Cerebellar nuclear complex (tissue), 1 donor: ENCODE data around the gene LGALS7B.
"Not testable (repeated sequence)": the region's sequence is repeated elsewhere in the genome, so short reads cannot be mapped to it uniquely, and the experiment has no call there.

Source experiments
- DNase-seq, 2 experiments: peaks; one replicate each; lab custom pipeline; 2025; lab: John Stamatoyannopoulos, UW

The LGALS7B gene

DNA sequence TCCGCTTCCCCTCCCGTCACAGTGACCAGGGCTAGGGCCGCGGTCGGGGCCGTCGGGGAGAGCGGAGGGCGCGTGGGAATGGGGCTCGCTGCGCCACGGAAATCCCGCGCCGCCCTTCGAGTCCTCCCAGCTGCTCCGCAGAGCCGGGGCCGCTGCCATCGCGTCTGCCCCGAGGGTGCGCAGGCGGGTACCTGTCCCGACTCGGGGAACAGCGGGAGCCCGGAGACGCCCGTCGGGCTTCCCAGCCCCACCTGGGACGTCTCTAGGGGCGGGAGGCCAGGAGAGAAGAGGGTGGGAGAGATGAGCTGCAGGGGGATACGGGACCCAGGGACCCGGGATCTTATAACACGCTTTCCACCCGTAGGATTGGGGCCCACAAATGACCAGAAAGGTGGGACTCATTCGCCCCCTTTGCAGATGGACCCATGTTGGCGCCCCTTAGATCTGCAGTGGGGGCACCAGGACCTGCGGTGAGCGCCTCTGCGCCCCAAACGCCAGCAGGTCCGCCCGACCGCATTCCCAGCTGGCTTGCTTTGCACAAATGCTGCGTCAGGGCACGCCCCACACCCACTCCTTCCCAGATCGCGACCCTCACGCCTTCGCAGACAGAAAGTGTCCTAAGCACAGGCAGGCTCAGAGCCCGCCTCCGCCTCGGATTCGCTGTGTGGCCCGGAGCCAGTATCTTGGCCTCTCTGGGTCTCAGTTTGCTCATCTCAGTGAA, 18.6 kb upstream of the LGALS7B start:
- not testable (repeated sequence) for DNase-seq

DNA sequence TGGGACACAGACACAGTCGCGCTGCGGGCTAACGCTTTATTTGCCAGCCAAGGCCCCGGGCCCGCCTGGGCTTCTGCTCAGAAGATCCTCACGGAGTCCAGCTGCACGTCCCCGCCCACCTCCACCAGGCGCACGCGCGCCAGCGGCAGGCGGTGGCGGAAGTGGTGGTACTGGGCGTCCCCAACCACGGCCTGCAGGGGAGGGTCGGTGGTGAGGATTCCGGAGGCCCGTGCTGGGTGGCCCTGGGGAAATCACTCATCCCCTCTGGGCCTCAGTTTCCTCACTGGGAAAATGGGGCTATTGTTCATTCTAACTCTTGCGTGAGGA, 18.1 kb upstream of the LGALS7B start:
- DNase-seq, result not testable (repeated sequence)

DNA sequence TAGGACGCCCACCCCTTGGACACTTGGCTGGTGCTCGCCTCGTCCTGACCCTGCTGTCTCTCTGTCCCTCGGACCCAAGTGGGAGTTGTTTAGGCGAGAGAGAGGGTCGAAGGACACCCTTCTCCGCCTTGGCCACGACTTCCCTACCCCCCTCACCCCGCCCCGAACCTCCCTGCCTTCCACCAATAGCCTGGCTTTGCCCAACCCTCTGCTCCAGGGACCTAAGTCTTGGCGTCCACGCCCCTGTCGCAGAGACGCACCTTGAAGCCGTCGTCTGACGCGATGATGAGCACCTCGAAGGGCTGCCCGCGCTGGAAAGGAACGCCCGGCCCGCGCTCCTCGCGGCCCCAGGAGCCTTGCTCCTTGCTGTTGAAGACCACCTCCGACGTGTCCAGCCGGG, 17.4 kb upstream of the LGALS7B start:
- DNase-seq, result not testable (repeated sequence)

DNA sequence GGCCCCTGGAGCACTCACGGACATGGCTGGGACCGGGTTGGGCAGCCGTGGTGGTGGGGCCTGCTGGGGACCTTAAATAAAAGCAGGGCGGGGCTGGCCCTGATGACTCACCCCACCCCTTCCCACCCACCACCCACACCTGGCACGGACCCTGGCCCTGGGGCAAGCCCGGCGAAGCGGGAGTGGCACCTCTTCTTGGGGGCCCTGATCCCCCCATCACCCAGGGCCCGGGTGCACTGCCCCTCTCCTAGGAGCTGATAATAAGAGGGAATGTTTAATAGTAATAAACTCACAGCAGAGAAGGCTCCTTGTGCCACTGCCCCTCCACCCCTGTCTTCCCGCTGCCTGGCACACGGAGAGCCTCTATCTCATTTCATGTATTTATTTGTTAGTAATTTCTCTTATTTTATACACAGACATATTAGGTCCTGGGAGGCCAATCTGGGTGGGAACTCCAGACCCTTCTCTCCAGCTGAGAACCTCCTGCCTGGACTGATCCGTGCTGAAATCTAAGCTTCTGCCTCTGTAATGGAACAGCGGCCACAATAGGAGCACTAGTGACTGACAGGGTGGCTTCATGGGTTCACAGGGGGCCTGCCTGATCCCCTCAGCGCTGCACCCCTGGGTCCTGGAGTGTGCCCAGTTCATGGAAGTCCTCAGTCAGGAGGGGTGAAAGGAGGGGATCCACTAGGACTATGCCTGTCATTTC, 15.4 kb upstream of the LGALS7B start, which contains the start of gene LGALS7:
TSS of gene LGALS7 (minus strand) at position 49 of the 709 bp plus-strand sequence. CDS start at position 24, 25 bp downstream.
- DNase-seq, result no peak

DNA sequence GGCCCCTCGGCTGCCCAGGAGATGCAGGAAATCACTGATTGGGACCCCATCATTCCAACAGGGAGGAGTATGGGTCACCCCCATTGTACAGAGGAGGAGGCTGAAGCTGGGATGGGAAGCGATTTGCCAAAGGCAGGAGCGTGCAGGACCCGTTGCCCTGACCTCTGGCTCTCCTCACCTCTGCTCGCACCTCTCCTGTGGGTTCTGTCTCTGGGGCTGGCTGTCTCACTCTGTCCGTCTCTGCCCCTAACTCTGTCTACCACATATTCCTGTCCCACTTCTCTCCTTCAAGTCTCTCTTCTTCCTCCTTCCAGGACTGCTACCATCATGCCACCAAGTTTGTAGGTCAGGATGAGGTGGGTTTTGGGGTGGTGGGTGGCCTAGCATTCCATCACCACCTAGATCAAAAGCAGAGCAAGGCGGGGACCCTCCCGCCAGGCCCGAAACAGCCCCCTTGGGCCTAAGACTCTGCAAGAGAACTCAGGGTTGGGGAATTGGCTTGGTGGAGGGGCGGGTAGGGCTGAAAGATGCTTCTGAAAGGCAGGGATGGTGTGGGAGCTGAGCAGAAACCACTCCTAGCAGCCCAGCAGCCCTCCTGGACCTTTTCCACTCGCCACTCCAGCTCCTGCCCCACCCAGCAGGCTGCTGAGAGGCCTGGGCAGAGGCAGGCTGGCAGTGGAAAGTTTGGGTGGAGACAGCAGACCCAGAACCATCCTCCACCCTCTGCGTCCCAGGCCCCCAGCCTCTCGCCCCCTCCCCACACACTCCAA, 14.6 kb upstream of the LGALS7B start:
- DNase-seq, result no peak

DNA sequence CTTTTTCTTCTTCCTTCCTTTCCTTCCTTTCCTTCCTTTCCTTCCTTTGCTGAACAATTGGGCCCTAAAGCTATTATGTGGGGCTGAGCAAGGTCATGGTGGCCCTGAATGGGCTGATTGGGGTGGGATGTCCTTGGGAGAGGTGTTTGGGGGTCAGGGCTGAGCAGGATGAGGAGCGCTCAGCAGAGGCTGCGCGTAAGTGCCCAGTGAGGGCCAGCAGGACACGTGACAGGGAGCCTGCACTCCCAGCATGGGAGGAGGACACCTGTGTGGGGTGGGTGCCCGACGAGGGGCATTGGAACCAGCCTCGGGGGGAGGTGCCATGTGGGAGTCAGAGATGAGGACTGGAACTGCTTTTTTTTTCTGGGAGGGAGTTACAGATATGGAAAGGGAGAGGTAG, 10.3 kb upstream of the LGALS7B start:
- no peak for DNase-seq

DNA sequence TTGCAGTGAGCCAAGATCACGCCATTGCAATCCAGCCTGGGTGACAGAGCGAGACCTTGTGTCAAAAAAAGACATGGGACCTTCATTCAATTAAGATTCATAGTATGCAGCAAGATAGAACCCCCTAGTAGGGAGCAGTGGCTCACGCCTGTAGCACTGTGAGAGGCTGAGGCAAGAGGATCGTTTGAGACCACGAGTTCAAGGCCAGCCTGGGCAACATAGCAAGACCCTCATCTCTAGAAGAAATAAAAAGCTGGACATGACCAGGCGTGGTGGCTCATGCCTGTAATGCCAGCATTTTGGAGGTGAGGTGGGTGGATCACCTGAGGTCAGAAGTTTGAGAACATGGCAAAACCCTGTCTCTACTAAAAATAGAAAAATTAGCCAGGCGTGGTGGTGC, 8.6 kb upstream of the LGALS7B start:
- DNase-seq, result no peak

DNA sequence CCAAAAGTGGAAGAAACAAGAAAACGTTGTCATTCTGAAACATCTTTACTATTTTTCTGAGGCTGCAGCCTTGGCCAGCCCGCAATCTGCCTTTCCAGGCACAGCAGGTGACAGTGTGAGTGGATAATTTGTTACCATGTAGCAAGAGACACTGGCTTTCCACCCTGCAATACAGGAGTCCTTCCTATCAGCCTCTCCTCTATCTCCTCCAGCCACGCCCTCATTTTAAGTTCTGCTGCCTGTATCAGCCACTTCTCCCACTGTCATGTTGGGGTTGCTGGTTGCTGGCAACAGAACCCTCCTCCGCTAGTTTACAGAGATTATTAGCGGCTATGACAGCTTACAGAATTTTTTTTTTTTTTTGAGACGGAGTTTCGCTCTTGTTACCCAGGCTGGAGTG, 7.9 kb upstream of the LGALS7B start:
- DNase-seq, result no peak

DNA sequence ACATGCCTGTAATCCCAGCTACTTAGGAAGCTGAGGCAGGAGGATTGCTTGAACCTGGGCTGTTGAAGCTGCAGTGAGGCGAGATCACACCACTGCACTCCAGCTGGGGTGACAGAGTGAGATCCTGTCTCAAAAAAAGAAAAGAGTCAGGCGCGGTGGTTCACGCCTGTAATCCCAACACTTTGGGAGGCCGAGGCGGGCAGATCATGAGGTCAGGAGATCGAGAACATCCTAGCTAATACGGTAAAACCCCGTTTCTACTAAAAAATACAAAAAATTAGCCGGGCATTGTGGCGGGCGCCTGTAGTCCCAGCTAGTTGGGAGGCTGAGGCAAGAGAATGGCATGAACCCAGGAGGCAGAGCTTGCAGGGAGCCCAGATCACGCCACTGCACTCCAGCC, 6.8 kb upstream of the LGALS7B start:
- DNase-seq, result not testable (repeated sequence)

DNA sequence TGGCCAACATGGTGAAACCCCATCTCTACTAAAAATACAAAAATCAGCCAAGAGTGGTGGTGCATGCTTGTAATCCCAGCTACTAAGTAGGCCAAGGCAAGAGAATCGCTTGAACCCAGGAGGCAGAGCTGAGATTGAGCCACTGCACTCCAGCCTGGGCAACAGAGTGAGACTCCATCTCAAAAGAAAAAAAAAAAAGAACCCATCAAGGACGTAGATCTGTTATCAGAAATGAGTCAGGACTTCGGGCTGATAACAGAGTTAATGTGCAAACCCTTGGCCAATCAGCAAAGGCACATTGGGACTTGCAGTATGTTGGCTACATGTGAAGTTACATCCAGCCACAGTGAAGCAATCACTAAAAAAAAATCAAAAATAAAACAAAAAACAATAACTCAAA, 4.8 kb upstream of the LGALS7B start:
- no peak for DNase-seq

DNA sequence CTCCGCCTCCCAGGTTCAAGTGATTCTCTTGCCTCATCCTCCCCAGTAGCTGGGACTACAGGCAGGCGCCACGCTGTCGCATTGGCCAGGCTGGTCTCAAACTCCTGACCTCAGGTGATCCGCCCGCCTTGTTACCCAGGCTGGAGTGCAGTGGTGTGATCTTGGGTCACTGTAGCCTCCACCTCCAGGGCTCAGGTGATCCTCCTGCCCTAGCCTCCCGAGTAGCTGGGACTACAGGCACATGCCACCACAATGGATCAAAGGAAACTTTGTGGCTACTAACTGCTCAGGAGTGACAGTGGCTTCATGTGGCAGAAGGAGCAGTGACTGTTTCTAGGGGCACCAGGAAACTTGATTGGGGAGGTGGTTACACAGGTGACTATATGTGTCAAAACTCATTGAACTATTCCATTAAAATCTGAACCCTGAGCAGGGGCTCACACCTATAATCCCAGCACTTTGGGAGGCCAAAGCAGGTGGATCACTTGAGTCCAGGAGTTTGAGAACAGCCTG, 3.8 kb upstream of the LGALS7B start:
- no peak for DNase-seq

DNA sequence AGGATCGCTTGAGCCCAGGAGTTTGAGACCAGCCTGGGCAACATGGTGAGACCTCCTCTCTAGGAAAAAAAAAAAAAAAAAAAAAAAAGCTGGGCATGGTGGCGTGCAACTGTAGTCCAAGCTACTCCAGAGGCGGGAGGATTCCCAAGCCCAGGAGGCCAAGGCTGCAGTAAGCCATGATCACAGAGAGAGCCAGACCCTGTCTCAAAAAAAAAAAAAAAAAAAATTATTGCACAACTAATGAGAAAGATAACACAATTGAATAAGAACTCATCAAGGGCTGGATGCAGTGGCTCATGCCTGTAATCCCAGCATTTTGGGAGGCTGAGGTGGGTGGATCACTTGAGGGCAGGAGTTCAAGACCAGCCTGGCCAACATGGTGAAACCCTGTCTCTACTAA, 2.9 kb upstream of the LGALS7B start:
- DNase-seq, result not testable (repeated sequence)

DNA sequence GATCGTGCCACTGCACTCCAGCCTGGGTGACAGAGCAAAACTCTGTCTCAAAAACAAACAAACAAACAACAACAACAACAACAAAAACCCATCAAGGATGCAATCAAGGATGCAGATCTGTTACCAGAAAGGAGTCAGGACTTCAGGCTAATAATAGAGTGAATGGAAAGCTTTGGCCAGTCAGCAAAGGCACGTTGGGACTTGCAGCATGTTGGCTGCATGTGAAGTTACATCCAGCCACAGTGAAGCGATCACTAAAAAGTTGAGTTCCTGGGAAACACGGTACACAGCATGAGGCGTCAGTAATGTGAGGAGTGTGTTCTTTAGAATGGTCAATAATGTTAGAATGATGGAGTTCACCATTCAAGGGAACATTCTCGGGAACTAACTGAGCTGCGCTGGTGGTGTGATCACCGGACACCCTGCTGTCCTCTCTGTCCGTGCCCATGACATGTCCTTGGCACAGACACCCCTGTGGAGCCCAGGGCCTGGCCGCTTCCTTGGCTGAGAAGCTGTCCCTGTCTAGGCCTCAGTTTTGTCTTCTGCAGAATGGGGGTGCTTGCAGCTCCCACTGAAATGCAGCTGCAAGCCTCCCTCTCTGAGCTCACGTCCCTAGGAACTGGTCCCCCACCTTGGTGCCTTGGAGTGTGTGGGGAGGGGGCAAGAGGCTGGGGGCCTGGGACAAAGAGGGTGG, 2.3 kb upstream of the LGALS7B start:
- no peak for DNase-seq

DNA sequence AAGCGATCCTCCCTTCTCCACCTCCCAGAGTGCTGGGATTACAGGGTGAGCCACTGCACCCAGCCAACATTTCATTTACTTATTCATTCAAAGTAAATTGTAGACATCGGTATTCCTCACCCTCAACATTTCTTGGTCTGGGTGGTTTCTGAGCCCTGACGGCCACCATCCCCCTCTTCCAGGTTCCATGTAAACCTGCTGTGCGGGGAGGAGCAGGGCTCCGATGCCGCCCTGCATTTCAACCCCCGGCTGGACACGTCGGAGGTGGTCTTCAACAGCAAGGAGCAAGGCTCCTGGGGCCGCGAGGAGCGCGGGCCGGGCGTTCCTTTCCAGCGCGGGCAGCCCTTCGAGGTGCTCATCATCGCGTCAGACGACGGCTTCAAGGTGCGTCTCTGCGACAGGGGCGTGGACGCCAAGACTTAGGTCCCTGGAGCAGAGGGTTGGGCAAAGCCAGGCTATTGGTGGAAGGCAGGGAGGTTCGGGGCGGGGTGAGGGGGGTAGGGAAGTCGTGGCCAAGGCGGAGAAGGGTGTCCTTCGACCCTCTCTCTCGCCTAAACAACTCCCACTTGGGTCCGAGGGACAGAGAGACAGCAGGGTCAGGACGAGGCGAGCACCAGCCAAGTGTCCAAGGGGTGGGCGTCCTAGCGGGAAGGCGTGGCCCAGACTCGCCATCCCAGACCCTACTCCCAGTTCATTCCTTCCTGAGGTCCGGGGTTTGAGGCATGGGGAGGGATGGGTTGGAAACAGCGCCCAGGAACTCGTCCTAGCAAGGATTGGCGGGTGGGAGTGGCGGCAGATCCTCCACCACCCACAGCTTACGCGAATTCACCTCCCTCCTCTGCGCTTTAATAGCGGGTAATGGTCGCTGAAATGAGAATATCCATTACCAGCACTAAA, 1.8 kb downstream of the LGALS7B start:
- DNase-seq, result not testable (repeated sequence)

DNA sequence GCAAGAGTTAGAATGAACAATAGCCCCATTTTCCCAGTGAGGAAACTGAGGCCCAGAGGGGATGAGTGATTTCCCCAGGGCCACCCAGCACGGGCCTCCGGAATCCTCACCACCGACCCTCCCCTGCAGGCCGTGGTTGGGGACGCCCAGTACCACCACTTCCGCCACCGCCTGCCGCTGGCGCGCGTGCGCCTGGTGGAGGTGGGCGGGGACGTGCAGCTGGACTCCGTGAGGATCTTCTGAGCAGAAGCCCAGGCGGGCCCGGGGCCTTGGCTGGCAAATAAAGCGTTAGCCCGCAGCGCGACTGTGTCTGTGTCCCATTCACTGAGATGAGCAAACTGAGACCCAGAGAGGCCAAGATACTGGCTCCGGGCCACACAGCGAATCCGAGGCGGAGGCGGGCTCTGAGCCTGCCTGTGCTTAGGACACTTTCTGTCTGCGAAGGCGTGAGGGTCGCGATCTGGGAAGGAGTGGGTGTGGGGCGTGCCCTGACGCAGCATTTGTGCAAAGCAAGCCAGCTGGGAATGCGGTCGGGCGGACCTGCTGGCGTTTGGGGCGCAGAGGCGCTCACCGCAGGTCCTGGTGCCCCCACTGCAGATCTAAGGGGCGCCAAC, 2.6 kb downstream of the LGALS7B start:
- not testable (repeated sequence) for DNase-seq

DNA sequence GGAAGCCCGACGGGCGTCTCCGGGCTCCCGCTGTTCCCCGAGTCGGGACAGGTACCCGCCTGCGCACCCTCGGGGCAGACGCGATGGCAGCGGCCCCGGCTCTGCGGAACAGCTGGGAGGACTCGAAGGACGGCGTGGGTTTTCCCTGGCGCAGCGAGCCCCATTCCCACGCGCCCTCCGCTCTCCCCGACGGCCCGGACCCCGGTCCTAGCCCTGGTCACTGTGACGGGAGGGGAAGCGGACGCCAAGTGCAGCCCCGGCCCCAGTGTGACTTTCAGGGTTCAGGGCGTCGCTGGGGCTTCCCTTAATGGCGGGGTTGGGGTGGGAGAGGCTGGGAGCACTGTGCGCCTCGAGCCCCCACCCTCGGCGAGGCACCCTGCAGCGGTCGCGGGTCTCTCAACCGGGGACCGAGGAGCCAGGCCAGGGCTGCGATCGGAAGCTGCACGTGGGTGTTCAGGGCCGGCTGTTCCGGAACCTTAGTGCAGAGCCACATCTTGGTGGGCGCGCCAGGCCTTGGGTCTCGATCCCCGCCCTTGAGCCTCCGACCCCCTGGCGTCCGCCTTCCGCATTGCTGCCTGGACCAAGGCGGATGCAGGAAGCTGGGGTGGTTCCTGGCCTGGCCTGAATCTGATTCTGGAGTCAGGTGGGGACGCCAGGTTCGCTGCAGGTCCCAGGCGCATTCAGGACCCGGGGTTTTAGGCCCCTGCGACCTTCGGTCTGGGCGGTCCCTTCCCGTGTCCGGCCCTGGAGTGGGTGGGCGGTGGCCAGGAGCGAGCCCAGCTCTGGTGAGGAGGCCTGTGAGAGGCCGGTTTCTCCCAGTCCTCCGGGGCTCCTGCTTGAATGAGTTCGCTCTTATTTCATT, 3.5 kb downstream of the LGALS7B start:
- no peak for DNase-seq

DNA sequence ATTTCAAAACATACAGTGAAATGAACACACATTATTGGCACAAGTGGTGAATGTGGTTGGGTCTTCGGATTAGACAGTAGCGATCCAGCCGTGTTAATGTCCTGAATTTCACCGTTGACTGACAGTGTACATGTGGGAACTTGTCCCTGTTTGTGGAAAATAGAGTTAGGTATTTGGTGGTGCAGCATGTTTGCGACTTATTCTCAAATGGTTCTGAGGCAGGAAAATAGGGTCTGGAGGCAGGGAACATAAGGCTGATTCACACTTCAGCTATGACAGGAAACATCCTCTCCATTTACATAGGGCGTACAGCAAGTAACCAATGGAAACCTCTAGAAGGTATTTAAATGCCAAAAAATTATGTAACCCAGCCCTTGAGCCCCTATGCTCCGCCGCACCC, 4.2 kb downstream of the LGALS7B start:
- DNase-seq, result no peak

DNA sequence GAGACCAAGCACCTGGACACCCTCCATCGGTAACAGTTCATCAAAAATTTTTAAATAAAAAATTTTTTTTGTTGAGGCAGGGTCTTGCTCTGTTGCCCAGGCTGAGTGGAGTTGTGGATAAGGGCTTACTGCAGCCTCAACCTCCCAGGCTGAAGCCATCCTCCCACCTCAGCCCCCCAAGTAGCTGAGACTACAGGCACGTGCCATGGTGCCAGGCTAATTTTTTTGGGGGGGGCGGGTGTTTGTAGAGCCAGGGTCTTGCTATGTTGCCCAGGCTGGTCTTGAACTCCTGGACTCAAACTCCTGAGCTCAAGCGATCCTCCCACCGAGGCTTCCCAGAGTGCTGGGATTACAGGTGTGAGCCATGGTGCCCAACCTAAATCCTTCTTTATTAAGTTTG, 4.7 kb downstream of the LGALS7B start:
- no peak for DNase-seq

DNA sequence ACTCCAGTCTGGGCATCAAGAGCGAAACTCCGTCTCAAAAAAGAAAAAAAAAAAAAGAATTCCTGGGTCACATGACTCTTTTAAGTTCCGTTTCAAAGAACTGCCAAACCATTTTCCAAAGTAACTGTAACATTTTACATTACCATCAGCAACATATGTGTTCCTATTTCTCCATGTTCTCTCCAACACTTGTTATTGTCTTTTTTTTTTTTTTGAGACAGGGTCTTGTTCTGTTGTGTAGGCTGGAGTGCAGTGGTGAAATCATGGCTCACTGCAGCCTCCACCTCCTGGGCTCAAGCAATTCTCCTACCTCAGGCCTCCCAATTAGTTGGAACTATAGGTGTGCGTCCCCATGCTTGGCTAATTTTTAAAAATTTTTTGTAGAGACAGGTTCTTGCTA, 6.5 kb downstream of the LGALS7B start:
- DNase-seq, result no peak

DNA sequence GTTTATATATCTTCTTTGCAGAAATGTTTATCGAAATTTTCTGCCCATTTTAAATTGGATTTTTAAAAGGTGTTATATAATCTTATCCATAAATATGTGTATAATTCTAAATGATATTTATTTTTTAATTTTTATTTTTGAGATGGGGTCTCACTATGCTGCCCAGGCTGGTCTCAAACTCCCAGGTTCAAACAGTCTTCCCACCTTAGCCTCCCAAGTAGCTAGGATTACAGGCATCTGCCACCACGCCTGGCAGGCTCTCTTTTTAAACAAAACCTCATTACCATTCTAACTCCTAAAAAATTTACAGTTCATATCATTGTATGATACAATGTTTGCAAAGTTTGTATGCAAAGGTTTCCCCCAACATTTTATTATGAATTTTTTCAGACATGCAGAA, 7.2 kb downstream of the LGALS7B start:
- no peak for DNase-seq
